ENCODE results near the gene LSAMP.

DNA sequence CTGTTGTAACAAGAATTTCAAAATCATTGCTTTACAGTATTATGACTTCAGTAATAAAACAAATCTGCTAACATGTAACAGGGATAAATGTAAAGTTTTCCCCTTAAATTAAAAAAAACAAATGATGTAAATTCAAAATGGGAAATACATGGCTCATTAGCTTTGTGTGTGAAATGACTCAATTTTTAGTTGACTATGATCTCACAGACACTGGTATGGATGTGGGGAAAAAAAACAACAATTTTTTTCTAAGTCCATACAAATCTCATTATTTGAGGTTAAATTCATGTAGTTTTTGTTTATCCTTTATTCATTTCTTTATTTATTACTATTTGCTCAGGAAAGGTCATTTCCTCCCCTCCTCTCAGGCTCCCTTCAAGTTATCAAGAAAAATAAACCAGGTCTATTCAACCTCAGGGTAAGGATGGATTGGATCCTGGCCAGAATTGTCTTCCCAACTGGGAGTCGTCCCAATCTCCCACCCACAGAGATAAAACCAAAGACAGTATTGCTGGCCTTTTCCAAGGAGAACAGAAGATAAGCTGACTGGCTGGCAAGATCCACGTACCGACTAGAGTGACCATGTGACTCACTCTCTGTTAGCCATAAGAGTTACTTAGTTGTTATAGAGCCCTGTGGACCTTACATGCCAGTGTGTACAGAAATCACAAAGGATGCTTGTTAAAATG lies 448.7 kb downstream of the LSAMP start:
- no peak for TF ChIP-seq CTCF (IDR thresholded peaks at IDR 0.05; ENCODE audit: borderline replicate concordance, extremely low read depth, low read length, poor library complexity, severe bottlenecking)
- no peak for TF ChIP-seq EZH2 (IDR thresholded peaks at IDR 0.05; ENCODE audit: borderline replicate concordance, low read depth, low read length, severe bottlenecking)

Data from DND-41 (cell line).